ENCODE data around the gene UBA52. TPM values are rescaled to one million over a fixed set of nuclear protein-coding genes. Genes with fewer than 3 reads are reported as not detected.

The UBA52 gene
- total and polyA plus RNA-seq, 2 of the 13 experiments (the other 11 are each of a cell fraction or from before 2014, with no cell fraction given): 959 to 1,782 TPM

GRCh38 chr19:18576383-18576782 is 4.7 kb downstream of the UBA52 start:
- no peak for FAIRE-seq
- in situ Hi-C loops (cut with HindIII; ENCODE audit: extremely low pct_ligation_motif_present, low pct_unique_long_range_greater_than_20kb) (no loop called here), intact Hi-C loops (cut with micrococcal nuclease; ENCODE audit: unreplicated experiment) (no loop called here)
- no peak for DNase-seq (ENCODE audit: low spot score)
- peaks cover 21% of the 10 kb centered on the region for H3K79me2 ChIP-seq (ENCODE audit: insufficient read depth, low read length)
- H3K36me3 ChIP-seq (replicated peaks in 1 of 2; ENCODE audit: control insufficient read depth in 1 of 2, insufficient read depth in 2 of 2, low read length in 2 of 2): peaks cover 16 to 23% of the 10 kb centered on the region in 2 experiments; a peak in 4 of 5 replicates
- H3K27ac ChIP-seq (ENCODE audit: extremely low read length, insufficient read depth, low read length): no peak overlapping the region
- no peak for TF ChIP-seq SKI (IDR thresholded peaks at IDR 0.05; ENCODE audit: partially characterized antibody)
- TF ChIP-seq ZNF121 (CRISPR knock-in tag; IDR thresholded peaks at IDR 0.05): peak; percentile 82
- CTCF ChIA-PET (ENCODE audit: low intra/inter-chr PET ratio, low total read pairs): no interaction called here
- H3K27me3 ChIP-seq (ENCODE audit: control insufficient read depth in 1 of 2, insufficient read depth in 2 of 2, low read length in 2 of 2): no peaks in the 10 kb centered on the region; a peak in 1 of 5 replicates
- POLR2A ChIA-PET: interaction anchor here (0.7 to 2.1 kb wide), 2 partner anchors 12 to 45 kb away, joined by 3 to 7 read pairs; partner anchors contain the start of gene REX1BD
- no peak for ATAC-seq
- H3K4me1 ChIP-seq (ENCODE audit: insufficient read depth, low read length): peaks cover 15% of the 10 kb centered on the region
- H3K4me2 ChIP-seq (ENCODE audit: low read depth, low read length): no peak overlapping the region
- WGBS (ENCODE audit: low lambda C conversion rate): 96% methylated on average over 8 of the region's 8 CpGs
- no peak overlapping the region for H3K4me3 ChIP-seq (replicated peaks in 1 of 3; ENCODE audit: insufficient read depth in 1 of 3, low read depth in 2 of 3, low read length in 3 of 3)
- H3K9ac ChIP-seq (ENCODE audit: insufficient read depth, low read depth, low read length): no peak overlapping the region
- H2AFZ ChIP-seq (ENCODE audit: low read length): no peak overlapping the region
- H3K9me3 ChIP-seq (ENCODE audit: low read length): no peaks in the 10 kb centered on the region
- peaks cover 10% of the 10 kb centered on the region for H4K20me1 ChIP-seq (ENCODE audit: insufficient read depth, low read length)
- no TSS peak for BruUV-seq (replicated peaks)

DNA sequence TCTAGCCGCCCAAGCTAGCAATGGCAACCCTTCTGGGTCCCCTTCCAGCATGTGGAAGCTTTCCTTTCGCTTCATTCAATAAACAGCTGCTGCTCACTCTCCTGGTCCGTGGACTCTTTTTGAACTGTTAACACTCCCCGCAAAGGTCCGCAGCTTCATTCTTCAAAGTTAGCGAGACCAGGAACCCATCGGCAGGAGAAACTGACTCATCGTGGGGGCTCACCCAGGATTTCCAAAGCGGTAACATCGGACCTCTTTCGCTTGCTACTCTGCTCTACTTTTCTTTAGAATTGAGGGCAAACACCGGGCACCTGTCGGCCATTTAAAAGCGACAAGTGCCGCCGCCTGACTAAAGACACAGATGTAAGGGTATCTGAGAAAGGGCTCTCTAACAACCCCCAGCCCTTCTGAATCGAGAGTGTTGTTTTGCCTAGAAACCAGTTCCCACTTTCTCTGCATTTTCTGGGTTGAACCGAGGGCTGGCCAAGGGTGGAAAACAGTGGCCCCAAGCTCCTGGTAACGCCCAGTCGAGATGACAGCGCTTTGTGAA is 5.8 kb downstream of the UBA52 start:
- no peak overlapping the region for H2AFZ ChIP-seq (ENCODE audit: low read length)
- BruUV-seq (replicated peaks): no TSS peak
- WGBS (ENCODE audit: low lambda C conversion rate): 95% methylated on average over 21 of the region's 21 CpGs
- ChIA-PET POLR2A (interaction anchor here (0.9 to 2.1 kb wide), 2 partner anchors 10 to 11 kb away, joined by 3 to 7 read pairs; partner anchors contain the start of gene REX1BD), CTCF (ENCODE audit: low intra/inter-chr PET ratio, low total read pairs) (no interaction called here)
- TF ChIP-seq RBM22 (optimal IDR thresholded peaks at IDR 0.05; ENCODE audit: low read length) (peak; percentile 37), ZNF446 (CRISPR knock-in tag; IDR thresholded peaks at IDR 0.05) (no peak), POLR2G (IDR thresholded peaks at IDR 0.05; ENCODE audit: low read depth, low read length) (peak; percentile 57)
- ATAC-seq (no peak), DNase-seq (ENCODE audit: low spot score) (no peak), FAIRE-seq (no peak)
- intact Hi-C loops (cut with micrococcal nuclease; ENCODE audit: unreplicated experiment): no loop called here
- H3K4me3 ChIP-seq (replicated peaks in 1 of 3; ENCODE audit: insufficient read depth in 1 of 3, low read depth in 2 of 3, low read length in 3 of 3): no peak overlapping the region
- peaks cover 15% of the 10 kb centered on the region for H3K4me1 ChIP-seq (ENCODE audit: insufficient read depth, low read length)
- H3K36me3 ChIP-seq (replicated peaks in 1 of 2; ENCODE audit: control insufficient read depth in 1 of 2, insufficient read depth in 2 of 2, low read length in 2 of 2): peaks cover 16 to 23% of the 10 kb centered on the region in 2 experiments; a peak in 4 of 5 replicates
- no peak overlapping the region for H3K9ac ChIP-seq (ENCODE audit: insufficient read depth, low read depth, low read length)
- H4K20me1 ChIP-seq (ENCODE audit: insufficient read depth, low read length): peaks cover 10% of the 10 kb centered on the region
- in situ Hi-C loops (cut with HindIII; ENCODE audit: extremely low pct_ligation_motif_present, low pct_unique_long_range_greater_than_20kb): no loop called here
- H3K4me2 ChIP-seq (ENCODE audit: low read depth, low read length): no peak overlapping the region
- H3K27me3 ChIP-seq (ENCODE audit: control insufficient read depth in 1 of 2, insufficient read depth in 2 of 2, low read length in 2 of 2): no peaks in the 10 kb centered on the region; a peak in 1 of 5 replicates
- H3K27ac ChIP-seq (ENCODE audit: extremely low read length, insufficient read depth, low read length): no peak overlapping the region
- H3K9me3 ChIP-seq (ENCODE audit: low read length): no peaks in the 10 kb centered on the region
- H3K79me2 ChIP-seq (ENCODE audit: insufficient read depth, low read length): peaks cover 14% of the 10 kb centered on the region
